Uterus (tissue), 4 donors: Measurements from ENCODE around the gene DCAF5. TPM values are rescaled to one million over a fixed set of nuclear protein-coding genes. Genes with fewer than 3 reads are reported as not detected.
A peak's percentile ranks its signal among the peaks of the same experiment; 100 is the strongest.

ENCODE experiments used
- DNase-seq, 2 donors: peaks; one replicate each; pipeline ENCODE4 v3.0.0-alpha.2; 2019 to 2020
- H3K27ac ChIP-seq, 2 donors: fragments of 200-600 bp; sonication (generic); 1 replicate in 1 of 2; 2 replicates in 1 of 2; pipeline ENCODE4 v1.5.1; 2016 to 2018
- H3K27me3 ChIP-seq, 2 donors: fragments of 200-600 bp; sonication (generic); one replicate each; pipeline ENCODE4 v1.5.1; 2018 to 2019; ENCODE audit warnings: control low read depth in 1 of 2
- H3K36me3 ChIP-seq, 2 donors: fragments of 200-600 bp; sonication (generic); one replicate each; pipeline ENCODE4 v1.5.1; 2019; ENCODE audit warnings: control low read depth in 1 of 2
- H3K4me1 ChIP-seq, 2 donors: fragments of 200-600 bp; sonication (generic); one replicate each; pipeline ENCODE4 v1.5.1; 2018 to 2019; ENCODE audit warnings: control low read depth in 1 of 2
- H3K4me3 ChIP-seq, 2 donors: fragments of 200-600 bp; sonication (generic); 1 replicate in 1 of 2; 2 replicates in 1 of 2; pipeline ENCODE4 v1.5.1; 2018 to 2019; ENCODE audit warnings: mild to moderate bottlenecking in 1 of 2
- H3K9me3 ChIP-seq, 2 donors: fragments of 200-600 bp; sonication (generic); one replicate each; pipeline ENCODE4 v1.5.1; 2019; ENCODE audit warnings: control low read depth in 1 of 2
- CTCF ChIP-seq, 4 experiments: fragments of 200-600 bp in 2 of 4; fragments of 450-650 bp in 2 of 4; sonication (generic) in 2 of 4; IDR thresholded peaks; one replicate each; pipeline ENCODE4 v1.5.1; 2016 to 2019; ENCODE audit warnings: antibody characterized with exemption in 4 of 4, mild to moderate bottlenecking in 2 of 4, moderate library complexity in 1 of 4
- POLR2A ChIP-seq, 2 donors: fragments of 450-650 bp; IDR thresholded peaks; one replicate each; pipeline ENCODE4 v1.6.1; 2016; ENCODE audit warnings: antibody characterized with exemption in 2 of 2, mild to moderate bottlenecking in 1 of 2, moderate library complexity in 1 of 2
- intact Hi-C: fragments of 100-400 bp; cut with DNase I; formaldehyde crosslinking; loops from one replicate; pipeline ENCODE4 v1.15.1; 2023; ENCODE audit warnings: low total_unique reads
- total RNA-seq, 4 donors: library from RNA; depleted of rRNA in 3 of 4; stranded (reverse); fragments of >200 nt in 3 of 4; gene quantifications; one replicate each; pipeline versions ENCODE4 v1.1.0 to v1.2.4, GENCODE V29; 2014 to 2023
- donor health status: DM: yes; HTN: yes; CAD: no.

Gene DCAF5
- 10 to 100 TPM; 32.2 to 68.5 (median 60.0) TPM for total RNA-seq

- no peaks in the 10 kb centered on the region for H3K27me3 ChIP-seq
- peaks cover 0 to 5% of the 10 kb centered on the region in 2 donors for H3K4me1 ChIP-seq
- TF ChIP-seq CTCF (IDR thresholded peaks at IDR 0.05) (no peak), POLR2A (IDR thresholded peaks at IDR 0.05) (no peak)
- no peaks in the 10 kb centered on the region for H3K36me3 ChIP-seq
- H3K27ac ChIP-seq = peak within 1 kb of the TSS; percentile 93 to 100
- H3K4me3 ChIP-seq = peak within 1 kb of the TSS; percentile 79 to 97
- DNase-seq = peak; percentile 91 to 95
- intact Hi-C loops = no loop called here
- no peaks in the 10 kb centered on the region for H3K9me3 ChIP-seq
Observed at GRCh38 chr14:69152902-69153151, at the start of gene DCAF5. TSS of gene DCAF5 (minus strand) at chr14:69153119. CDS start at chr14:69152978, 141 bp downstream.

GRCh38 chr14:69199786-69200185, 46.9 kb upstream of the DCAF5 start:
- no peaks in the 10 kb centered on the region for H3K27me3 ChIP-seq
- no peak for DNase-seq
- intact Hi-C loops = no loop called here
- TF ChIP-seq POLR2A (IDR thresholded peaks at IDR 0.05) = no peak
- no peak for TF ChIP-seq CTCF (IDR thresholded peaks at IDR 0.05)
- H3K4me1 ChIP-seq = no peaks in the 10 kb centered on the region
- H3K27ac ChIP-seq = no peak overlapping the region
- H3K9me3 ChIP-seq = no peaks in the 10 kb centered on the region
- no peak overlapping the region for H3K4me3 ChIP-seq
- no peaks in the 10 kb centered on the region for H3K36me3 ChIP-seq

GRCh38 chr14:69193721-69194120, 40.8 kb upstream of the DCAF5 start:
- no peak overlapping the region for H3K27ac ChIP-seq
- no peaks in the 10 kb centered on the region for H3K9me3 ChIP-seq
- no peak for DNase-seq
- TF ChIP-seq CTCF (IDR thresholded peaks at IDR 0.05) (no peak), POLR2A (IDR thresholded peaks at IDR 0.05) (no peak)
- intact Hi-C loops = no loop called here
- no peaks in the 10 kb centered on the region for H3K4me1 ChIP-seq
- no peaks in the 10 kb centered on the region for H3K27me3 ChIP-seq
- no peaks in the 10 kb centered on the region for H3K36me3 ChIP-seq
- no peak overlapping the region for H3K4me3 ChIP-seq

- Histone ChIP-seq H3K27ac (peak within 1 kb of the TSS; percentile 71 to 75), H3K36me3 (no peaks in the 10 kb centered on the region), H3K4me3 (peak within 1 kb of the TSS; percentile 85), H3K4me1 (no peaks in the 10 kb centered on the region), H3K27me3 (no peaks in the 10 kb centered on the region), H3K9me3 (no peaks in the 10 kb centered on the region)
- intact Hi-C loops = no loop called here
- TF ChIP-seq CTCF (IDR thresholded peaks at IDR 0.05) = peak in 1 of 4 experiments; percentile 13
- peak in 1 of 2 donors; percentile 35 for TF ChIP-seq POLR2A (IDR thresholded peaks at IDR 0.05)
- peak; percentile 86 for DNase-seq
Observed at GRCh38 chr14:69191340-69192111, 38.6 kb upstream of the DCAF5 start, which contains the start of gene EXD2. TSS of gene EXD2 (plus strand) at chr14:69191498. CDS start at chr14:69209471, 17,973 bp downstream.

- Histone ChIP-seq H3K27me3 (no peaks in the 10 kb centered on the region), H3K4me3 (no peak overlapping the region), H3K36me3 (no peaks in the 10 kb centered on the region), H3K27ac (no peak overlapping the region), H3K4me1 (no peaks in the 10 kb centered on the region), H3K9me3 (no peaks in the 10 kb centered on the region)
- intact Hi-C loops = no loop called here
- no peak for DNase-seq
- TF ChIP-seq POLR2A (IDR thresholded peaks at IDR 0.05) (no peak), CTCF (IDR thresholded peaks at IDR 0.05) (no peak)
Observed at GRCh38 chr14:69190191-69190590, 37.3 kb upstream of the DCAF5 start.
